Keratinocyte (primary cell): ENCODE results near the gene KCNH2. TPM values are rescaled to one million over a fixed set of nuclear protein-coding genes. Genes with fewer than 3 reads are reported as not detected.
"Not testable (repeated sequence)": the region's sequence is repeated elsewhere in the genome, so short reads cannot be mapped to it uniquely, and the experiment has no call there.

Source experiments
- DNase-seq: peaks from one replicate; pipeline ENCODE4 v3.0.0-alpha.2; 2011; ENCODE audit warnings: low read depth, missing footprints, low spot score
- FAIRE-seq: peaks from 2 replicates; lab custom pipeline; 2011; peaks lifted over from hg19 to GRCh38; lab: Jason Lieb, UNC
- H2AFZ ChIP-seq: 2 replicates; pipeline ENCODE4 v1.6.0; 2012; ENCODE audit warnings: low read length, control low read depth, inconsistent platforms; ENCODE audit not compliant: control insufficient read depth
- H3K27ac ChIP-seq: 2 replicates; pipeline ENCODE4 v1.5.1; 2011; ENCODE audit warnings: low read length; ENCODE audit not compliant: control insufficient read depth, insufficient read depth
- H3K27me3 ChIP-seq: 3 replicates; pipeline ENCODE4 v1.6.0; 2011; ENCODE audit warnings: low read length; ENCODE audit not compliant: control insufficient read depth, insufficient read depth; ENCODE audit errors: extremely low read depth
- H3K36me3 ChIP-seq, 2 experiments: 2 replicates in 1 of 2; 3 replicates in 1 of 2; pipeline ENCODE4 v1.5.1; 2011; ENCODE audit warnings: low read length in 2 of 2, mild to moderate bottlenecking in 1 of 2; ENCODE audit not compliant: control insufficient read depth in 2 of 2, insufficient read depth in 2 of 2; ENCODE audit errors: extremely low read depth in 1 of 2
- H3K4me1 ChIP-seq: 3 replicates; pipeline ENCODE4 v1.5.1; 2011; ENCODE audit warnings: low read length; ENCODE audit not compliant: control insufficient read depth, insufficient read depth; ENCODE audit errors: extremely low read depth
- H3K4me2 ChIP-seq: 3 replicates; pipeline ENCODE4 v1.6.0; 2011; ENCODE audit warnings: low read depth, low read length; ENCODE audit not compliant: control insufficient read depth, insufficient read depth; ENCODE audit errors: extremely low read depth
- H3K4me3 ChIP-seq, 3 experiments: fragments of 200-600 bp in 1 of 3; sonication (generic) in 1 of 3; 2 replicates in 2 of 3; 3 replicates in 1 of 3; pipeline ENCODE4 v1.5.1; 2011 to 2016; ENCODE audit warnings: low read length in 3 of 3, mild to moderate bottlenecking in 3 of 3, control low read depth in 2 of 3, inconsistent platforms in 1 of 3, low read depth in 1 of 3, mixed read lengths in 1 of 3, mixed run types in 1 of 3, moderate library complexity in 1 of 3; ENCODE audit not compliant: control insufficient read depth in 2 of 3, insufficient read depth in 2 of 3; ENCODE audit errors: extremely low read depth in 1 of 3
- H3K79me2 ChIP-seq: 2 replicates; pipeline ENCODE4 v1.6.0; 2012; ENCODE audit warnings: low read length; ENCODE audit not compliant: control insufficient read depth, insufficient read depth
- H3K9ac ChIP-seq: 3 replicates; pipeline ENCODE4 v1.6.0; 2011; ENCODE audit warnings: low read length; ENCODE audit not compliant: control insufficient read depth, insufficient read depth; ENCODE audit errors: extremely low read depth
- H3K9me1 ChIP-seq: 3 replicates; pipeline ENCODE4 v1.6.0; 2011; ENCODE audit warnings: low read length; ENCODE audit not compliant: control insufficient read depth, insufficient read depth; ENCODE audit errors: extremely low read depth
- H3K9me3 ChIP-seq: 2 replicates; pipeline ENCODE4 v1.5.1; 2012; ENCODE audit warnings: low read depth, low read length; ENCODE audit not compliant: control insufficient read depth
- H4K20me1 ChIP-seq: 3 replicates; pipeline ENCODE4 v1.6.0; 2011; ENCODE audit warnings: low read length; ENCODE audit not compliant: control insufficient read depth, insufficient read depth; ENCODE audit errors: extremely low read depth
- CTCF ChIP-seq, 3 experiments: IDR thresholded peaks in 1 of 3; conservative IDR thresholded peaks in 1 of 3; optimal IDR thresholded peaks in 1 of 3; 2 replicates in 2 of 3; 3 replicates in 1 of 3; pipeline versions ENCODE3 to v1.5.1; 2011; ENCODE audit warnings: low read length in 3 of 3, mild to moderate bottlenecking in 3 of 3, moderate library complexity in 2 of 3, control low read depth in 1 of 3, inconsistent platforms in 1 of 3; ENCODE audit not compliant: insufficient read depth in 2 of 3; ENCODE audit errors: extremely low read depth in 1 of 3
- EZH2 ChIP-seq: IDR thresholded peaks from one replicate; pipeline ENCODE4 v1.6.1; 2012; ENCODE audit warnings: inconsistent platforms, mild to moderate bottlenecking, low read length, moderate library complexity
- dilution Hi-C: fragments of 300-500 bp; cut with MboI; formaldehyde crosslinking; loops from one replicate; pipeline ENCODE4 v1.7.0; 2020; ENCODE audit warnings: low sequenced_read_pairs; ENCODE audit not compliant: extremely low pct_ligation_motif_present
- polyA plus RNA-seq, 5 experiments: library from polyadenylated mRNA; depleted of rRNA in 3 of 5; stranded (reverse) in 3 of 5; stranded (forward) in 1 of 5; unstranded in 1 of 5; fragments of >200 nt; gene quantifications; 1 replicate in 1 of 5; 2 replicates in 3 of 5; 3 replicates in 1 of 5; pipeline versions ENCODE4 v1.2.1 to v1.2.3, GENCODE V29; 2011 to 2012; ENCODE audit warnings: missing spikeins in 2 of 5, low read depth in 1 of 5, low replicate concordance in 1 of 5

KCNH2 gene
- polyA plus RNA-seq, 1 donor (not counting 4 experiments of a cell fraction or from before 2014, with no cell fraction given), result 0.03 TPM

GRCh38 chr7:151012911-151013347 is 34.8 kb upstream of the KCNH2 start:
- Histone ChIP-seq H3K9me3 (no peaks in the 10 kb centered on the region), H3K27me3 (peaks cover 43% of the 10 kb centered on the region), H3K27ac (no peak overlapping the region), H2AFZ (no peak overlapping the region), H3K79me2 (no peaks in the 10 kb centered on the region), H4K20me1 (no peaks in the 10 kb centered on the region), H3K9ac (no peak overlapping the region), H3K9me1 (no peaks in the 10 kb centered on the region), H3K4me3 (no peak overlapping the region), H3K36me3 (no peaks in the 10 kb centered on the region), H3K4me2 (peak overlapping the region; percentile 37), H3K4me1 (peaks cover 12% of the 10 kb centered on the region)
- dilution Hi-C loops, result no loop called here
- TF ChIP-seq CTCF (optimal IDR thresholded peaks at IDR 0.05 in 1 of 3, IDR thresholded peaks at IDR 0.05 in 1 of 3, conservative IDR thresholded peaks at IDR 0.05 in 1 of 3; ENCODE audit: extremely low read depth in 1 of 3, insufficient read depth in 2 of 3, low read length in 3 of 3) (peak; percentile 67 to 69 (median 67)), EZH2 (no peak)
- FAIRE-seq (no peak), DNase-seq (no peak)

DNA sequence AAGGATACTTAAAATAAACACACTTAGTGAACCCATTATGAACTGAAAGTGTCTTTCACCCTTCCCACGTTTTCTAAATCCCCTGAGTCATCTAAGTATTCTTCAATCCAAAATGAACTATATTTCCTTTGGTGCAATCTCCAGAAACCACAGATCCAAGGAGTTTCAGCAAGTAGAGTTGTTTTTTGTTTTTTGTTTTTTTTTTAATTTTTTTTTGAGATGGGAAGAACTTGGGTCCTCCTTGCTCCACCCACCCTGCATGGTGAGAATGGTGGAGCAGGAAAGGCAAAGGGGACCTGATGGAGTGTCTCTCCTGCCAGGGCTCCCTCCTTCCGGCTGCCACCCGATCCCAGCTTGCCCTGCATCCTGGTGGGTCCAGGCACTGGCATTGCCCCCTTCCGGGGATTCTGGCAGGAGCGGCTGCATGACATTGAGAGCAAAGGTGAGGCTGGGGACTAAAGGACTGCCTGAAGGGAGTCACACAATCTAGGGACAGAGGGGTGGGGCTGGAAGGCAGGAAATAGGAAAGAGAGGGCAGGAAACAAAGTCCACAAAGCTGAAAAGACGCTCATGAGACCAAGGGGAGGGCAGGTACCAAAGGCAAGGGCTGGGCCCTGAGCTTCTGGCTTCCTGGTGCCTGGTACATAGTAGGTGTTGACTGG is 34.0 kb upstream of the KCNH2 start:
- no peaks in the 10 kb centered on the region for H3K9me1 ChIP-seq
- H3K4me3 ChIP-seq, result no peak overlapping the region
- dilution Hi-C loops, result no loop called here
- H3K9ac ChIP-seq, result no peak overlapping the region
- no peaks in the 10 kb centered on the region for H3K79me2 ChIP-seq
- no peak overlapping the region for H3K4me2 ChIP-seq
- H3K36me3 ChIP-seq, result no peaks in the 10 kb centered on the region
- H3K27me3 ChIP-seq, result peaks cover 36% of the 10 kb centered on the region
- H4K20me1 ChIP-seq, result no peaks in the 10 kb centered on the region
- FAIRE-seq (no peak), DNase-seq (no peak)
- H3K4me1 ChIP-seq, result peaks cover 12% of the 10 kb centered on the region
- TF ChIP-seq EZH2 (no peak), CTCF (optimal IDR thresholded peaks at IDR 0.05 in 1 of 3, IDR thresholded peaks at IDR 0.05 in 1 of 3, conservative IDR thresholded peaks at IDR 0.05 in 1 of 3; ENCODE audit: extremely low read depth in 1 of 3, insufficient read depth in 2 of 3, low read length in 3 of 3) (no peak)
- no peaks in the 10 kb centered on the region for H3K9me3 ChIP-seq
- H3K27ac ChIP-seq, result no peak overlapping the region
- H2AFZ ChIP-seq, result no peak overlapping the region

DNA sequence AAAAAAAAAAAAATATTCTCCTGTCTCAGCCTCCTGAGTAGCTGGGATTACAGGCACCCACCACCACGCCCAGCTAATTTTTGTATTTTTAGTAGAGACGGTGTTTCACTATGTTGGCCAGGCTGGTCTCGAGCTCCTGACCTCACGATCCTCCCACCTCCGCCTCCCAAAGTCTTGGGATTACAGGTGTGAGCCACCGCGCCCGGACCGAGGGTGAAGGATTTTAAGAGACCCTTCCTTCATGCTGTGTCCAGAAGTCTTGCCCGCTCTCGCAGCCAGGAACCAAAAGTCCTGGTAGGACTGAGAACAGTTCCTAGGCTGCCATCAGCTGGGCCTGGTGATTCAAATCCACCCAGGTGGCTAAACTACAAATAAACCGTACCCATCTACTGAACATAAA is 33.5 kb upstream of the KCNH2 start:
- H3K4me3 ChIP-seq, H2AFZ ChIP-seq, H3K9me3 ChIP-seq, dilution Hi-C loops, H3K79me2 ChIP-seq, H3K36me3 ChIP-seq, H3K27ac ChIP-seq, H3K4me2 ChIP-seq, DNase-seq, FAIRE-seq, H4K20me1 ChIP-seq, H3K9me1 ChIP-seq, H3K9ac ChIP-seq: not testable (repeated sequence)
- H3K4me1 ChIP-seq, result peaks cover 12% of the 10 kb centered on the region
- peaks cover 36% of the 10 kb centered on the region for H3K27me3 ChIP-seq
